ENCODE data around the gene TM6SF1.

- TF ChIP-seq CTCF (IDR thresholded peaks at IDR 0.05; ENCODE audit: low read length) (no peak), EZH2 (optimal IDR thresholded peaks at IDR 0.05; ENCODE audit: low read depth, low read length) (no peak), EZH2phosphoT487 (IDR thresholded peaks at IDR 0.05; ENCODE audit: low read length) (no peak)
Measured at GRCh38 chr15:83118291-83118827, 10.9 kb downstream of the TM6SF1 start.
